GM19239 (cell line): Measurements from ENCODE around the gene IYD.
"Not testable (repeated sequence)": the region's sequence is repeated elsewhere in the genome, so short reads cannot be mapped to it uniquely, and the experiment has no call there.

Source experiments
- DNase-seq: peaks from one replicate; pipeline ENCODE4 v3.0.0; 2011; ENCODE audit warnings: low spot score; ENCODE audit not compliant: insufficient read length
- FAIRE-seq: peaks from 2 replicates; lab custom pipeline; 2011; peaks lifted over from hg19 to GRCh38; lab: Jason Lieb, UNC

Gene IYD

GRCh38 chr6:150420926-150421325, 52.1 kb downstream of the IYD start:
- FAIRE-seq (no peak), DNase-seq (no peak)

GRCh38 chr6:150425508-150425907, 56.7 kb downstream of the IYD start:
- FAIRE-seq = no peak
- DNase-seq = no peak

- no peak for DNase-seq
- no peak for FAIRE-seq
These were observed 57.4 kb downstream of the IYD start for GRCh38 chr6:150426198-150426597.

GRCh38 chr6:150427037-150427602, 58.3 kb downstream of the IYD start:
- DNase-seq (no peak), FAIRE-seq (no peak)

GRCh38 chr6:150427843-150428242, 59.0 kb downstream of the IYD start:
- DNase-seq (no peak), FAIRE-seq (no peak)

- FAIRE-seq (no peak), DNase-seq (no peak)
These were observed 62.0 kb downstream of the IYD start for GRCh38 chr6:150430815-150431214.

GRCh38 chr6:150435360-150435759, 66.5 kb downstream of the IYD start:
- FAIRE-seq = no peak

GRCh38 chr6:150435832-150436231, 67.0 kb downstream of the IYD start:
- no peak for DNase-seq

More at GRCh38 chr6:150435360-150435759, 66.5 kb downstream of the IYD start:
- no peak for DNase-seq

GRCh38 chr6:150439373-150439772, 70.6 kb downstream of the IYD start:
- no peak for DNase-seq
- FAIRE-seq = no peak

More at GRCh38 chr6:150435832-150436231, 67.0 kb downstream of the IYD start:
- FAIRE-seq = no peak

GRCh38 chr6:150443621-150444020, 74.8 kb downstream of the IYD start:
- DNase-seq (no peak), FAIRE-seq (no peak)

GRCh38 chr6:150444308-150444707, 75.5 kb downstream of the IYD start:
- FAIRE-seq (no peak), DNase-seq (no peak)

- no peak for FAIRE-seq
- no peak for DNase-seq
These were observed 76.7 kb downstream of the IYD start for GRCh38 chr6:150445486-150445885.

- no peak for FAIRE-seq
- DNase-seq = no peak
These were observed 79.4 kb downstream of the IYD start for GRCh38 chr6:150448221-150448620.

GRCh38 chr6:150449055-150449454, 80.2 kb downstream of the IYD start:
- not testable (repeated sequence) for FAIRE-seq, DNase-seq

GRCh38 chr6:150450918-150451317, 82.1 kb downstream of the IYD start:
- FAIRE-seq (no peak), DNase-seq (no peak)

GRCh38 chr6:150451807-150452427, 83.1 kb downstream of the IYD start:
- FAIRE-seq (no peak), DNase-seq (no peak)

- FAIRE-seq = no peak
These were observed 83.8 kb downstream of the IYD start for GRCh38 chr6:150452428-150453243.

GRCh38 chr6:150453357-150453756, 84.5 kb downstream of the IYD start:
- FAIRE-seq (no peak), DNase-seq (no peak)

More at GRCh38 chr6:150452428-150453243, 83.8 kb downstream of the IYD start:
- DNase-seq = no peak
